Ascending aorta (tissue), 2 donors: Measurements from ENCODE around the gene GABRB1. TPM values are rescaled to one million over a fixed set of nuclear protein-coding genes. Genes with fewer than 3 reads are reported as not detected.
A peak's percentile ranks its signal among the peaks of the same experiment; 100 is the strongest.

Experiments
- DNase-seq, 2 donors: peaks; one replicate each; pipeline ENCODE4 v3.0.0-alpha.2; 2019; ENCODE audit warnings: low spot score in 2 of 2
- H3K27ac ChIP-seq, 2 donors: fragments of 200-600 bp; sonication (generic); one replicate each; pipeline ENCODE4 v1.5.1; 2016 to 2017; ENCODE audit warnings: mild to moderate bottlenecking in 1 of 2
- H3K27me3 ChIP-seq: fragments of 200-600 bp; sonication (generic); one replicate; pipeline ENCODE4 v1.5.1; 2017
- H3K36me3 ChIP-seq, 2 donors: fragments of 200-600 bp; sonication (generic); one replicate each; pipeline ENCODE4 v1.5.1; 2016
- H3K4me1 ChIP-seq, 2 donors: fragments of 200-600 bp; sonication (generic); one replicate each; pipeline ENCODE4 v1.5.1; 2016 to 2017; ENCODE audit warnings: mild to moderate bottlenecking in 1 of 2
- H3K4me3 ChIP-seq, 2 donors: fragments of 200-600 bp; sonication (generic); one replicate each; pipeline ENCODE4 v1.5.1; 2016 to 2017; ENCODE audit warnings: mild to moderate bottlenecking in 1 of 2
- H3K9me3 ChIP-seq, 2 donors: fragments of 200-600 bp; sonication (generic); one replicate each; pipeline ENCODE4 v1.5.1; 2016
- intact Hi-C: fragments of 100-400 bp; cut with DNase I; formaldehyde crosslinking; loops from one replicate; pipeline ENCODE4 v1.15.1; 2023
- total RNA-seq: library from RNA; depleted of rRNA; stranded (reverse); fragments of >200 nt; gene quantifications from one replicate; pipeline ENCODE4 v1.1.0, GENCODE V29; 2016
- TF ChIP-seq, protein P1 (sequence below), 3 experiments: fragments of 200-600 bp in 2 of 3; fragments of 450-650 bp in 1 of 3; sonication (generic) in 2 of 3; IDR thresholded peaks; one replicate each; pipeline ENCODE4 v1.5.1; 2016 to 2019; ENCODE audit warnings: antibody characterized with exemption in 3 of 3, mild to moderate bottlenecking in 1 of 3, moderate library complexity in 1 of 3

Gene GABRB1
- total RNA-seq, 1 donor from 2014 or later = 0.53 TPM

- H3K4me1 ChIP-seq = no peaks in the 10 kb centered on the region
- H3K4me3 ChIP-seq = no peak overlapping the region
- intact Hi-C loops = no loop called here
- H3K27ac ChIP-seq = no peak overlapping the region
- no peaks in the 10 kb centered on the region for H3K9me3 ChIP-seq
- H3K27me3 ChIP-seq = no peaks in the 10 kb centered on the region
- TF ChIP-seq, protein P1, sequence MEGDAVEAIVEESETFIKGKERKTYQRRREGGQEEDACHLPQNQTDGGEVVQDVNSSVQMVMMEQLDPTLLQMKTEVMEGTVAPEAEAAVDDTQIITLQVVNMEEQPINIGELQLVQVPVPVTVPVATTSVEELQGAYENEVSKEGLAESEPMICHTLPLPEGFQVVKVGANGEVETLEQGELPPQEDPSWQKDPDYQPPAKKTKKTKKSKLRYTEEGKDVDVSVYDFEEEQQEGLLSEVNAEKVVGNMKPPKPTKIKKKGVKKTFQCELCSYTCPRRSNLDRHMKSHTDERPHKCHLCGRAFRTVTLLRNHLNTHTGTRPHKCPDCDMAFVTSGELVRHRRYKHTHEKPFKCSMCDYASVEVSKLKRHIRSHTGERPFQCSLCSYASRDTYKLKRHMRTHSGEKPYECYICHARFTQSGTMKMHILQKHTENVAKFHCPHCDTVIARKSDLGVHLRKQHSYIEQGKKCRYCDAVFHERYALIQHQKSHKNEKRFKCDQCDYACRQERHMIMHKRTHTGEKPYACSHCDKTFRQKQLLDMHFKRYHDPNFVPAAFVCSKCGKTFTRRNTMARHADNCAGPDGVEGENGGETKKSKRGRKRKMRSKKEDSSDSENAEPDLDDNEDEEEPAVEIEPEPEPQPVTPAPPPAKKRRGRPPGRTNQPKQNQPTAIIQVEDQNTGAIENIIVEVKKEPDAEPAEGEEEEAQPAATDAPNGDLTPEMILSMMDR (IDR thresholded peaks at IDR 0.05) = no peak
- no peak for DNase-seq
- H3K36me3 ChIP-seq = no peaks in the 10 kb centered on the region
Measured at GRCh38 chr4:47425628-47426027, 394.3 kb downstream of the GABRB1 start.

- Histone ChIP-seq H3K4me3 (no peak overlapping the region), H3K27ac (no peak overlapping the region), H3K27me3 (no peaks in the 10 kb centered on the region), H3K4me1 (no peaks in the 10 kb centered on the region), H3K36me3 (no peaks in the 10 kb centered on the region), H3K9me3 (no peaks in the 10 kb centered on the region)
- DNase-seq = no peak
- intact Hi-C loops = no loop called here
- TF ChIP-seq, protein P1 (IDR thresholded peaks at IDR 0.05) = no peak
Measured at GRCh38 chr4:47427935-47428334, 396.6 kb downstream of the GABRB1 start.

DNA sequence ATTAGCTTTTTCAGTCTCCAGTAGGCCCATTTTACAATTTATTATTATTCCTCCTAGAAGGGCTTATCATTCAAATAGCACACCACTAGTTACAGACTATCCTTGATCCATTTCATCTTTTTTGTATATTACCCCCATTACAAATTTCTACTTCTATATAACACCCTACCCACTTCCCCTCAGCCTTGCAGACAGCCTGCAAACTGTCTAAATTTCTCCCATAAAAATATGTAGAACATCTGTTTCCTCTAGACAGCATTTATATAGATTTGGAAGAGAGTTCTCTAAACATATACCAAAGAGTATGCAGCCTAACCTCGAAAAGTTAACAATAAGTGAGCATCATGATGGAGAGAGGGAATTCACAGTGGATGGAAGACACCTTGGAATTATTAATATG lies 401.4 kb downstream of the GABRB1 start:
- Histone ChIP-seq H3K4me1 (no peaks in the 10 kb centered on the region), H3K4me3 (no peak overlapping the region), H3K27ac (no peak overlapping the region), H3K36me3 (no peaks in the 10 kb centered on the region), H3K27me3 (no peaks in the 10 kb centered on the region), H3K9me3 (no peaks in the 10 kb centered on the region)
- TF ChIP-seq, protein P1 (IDR thresholded peaks at IDR 0.05) = no peak
- intact Hi-C loops = no loop called here
- no peak for DNase-seq

DNA sequence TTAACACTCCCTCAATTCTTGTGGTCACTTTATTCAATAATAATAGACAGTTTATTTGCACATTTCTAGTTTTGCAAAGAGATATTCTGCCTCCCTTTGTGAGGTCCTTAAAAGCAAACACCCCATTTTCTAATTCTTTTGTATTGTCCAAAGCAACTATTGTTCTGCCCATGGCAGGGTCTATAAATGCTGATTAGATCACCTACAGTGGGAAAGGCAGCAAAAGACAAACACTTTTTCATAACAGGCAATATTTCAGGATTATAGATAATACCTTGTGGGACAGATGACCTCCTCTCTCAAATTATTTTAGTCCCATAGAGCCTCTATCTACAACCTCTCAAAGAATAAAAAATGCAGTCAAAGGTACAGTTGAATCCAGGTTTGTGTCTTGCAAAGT lies 403.6 kb downstream of the GABRB1 start:
- H3K4me1 ChIP-seq = no peaks in the 10 kb centered on the region
- TF ChIP-seq, protein P1 (IDR thresholded peaks at IDR 0.05) = no peak
- DNase-seq = no peak
- no peaks in the 10 kb centered on the region for H3K36me3 ChIP-seq
- no peaks in the 10 kb centered on the region for H3K27me3 ChIP-seq
- no peaks in the 10 kb centered on the region for H3K9me3 ChIP-seq
- H3K27ac ChIP-seq = no peak overlapping the region
- intact Hi-C loops = no loop called here
- H3K4me3 ChIP-seq = no peak overlapping the region

DNA sequence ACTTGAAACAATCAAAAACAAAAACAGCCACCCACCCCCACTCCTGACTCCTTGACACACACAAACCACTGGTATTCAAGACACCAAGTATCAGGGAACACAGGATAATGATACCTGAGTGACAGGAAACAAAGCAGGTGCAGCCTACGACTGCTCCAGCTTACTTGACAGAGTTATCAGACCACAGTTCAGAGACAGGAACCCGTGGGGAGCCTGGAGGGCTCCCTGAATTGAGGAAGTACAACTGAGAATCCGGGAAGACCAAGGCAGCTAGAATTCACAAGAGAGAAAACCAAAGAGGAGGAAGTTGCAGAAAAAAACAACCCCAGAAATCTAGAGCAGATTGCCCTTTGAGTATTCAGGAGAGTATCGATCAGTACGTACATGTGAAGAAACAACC lies 411.6 kb downstream of the GABRB1 start:
- Histone ChIP-seq H3K4me3 (no peak overlapping the region), H3K36me3 (no peaks in the 10 kb centered on the region), H3K27me3 (no peaks in the 10 kb centered on the region), H3K4me1 (no peaks in the 10 kb centered on the region), H3K9me3 (no peaks in the 10 kb centered on the region), H3K27ac (no peak overlapping the region)
- intact Hi-C loops = no loop called here
- TF ChIP-seq, protein P1 (IDR thresholded peaks at IDR 0.05) = no peak
- peak in 1 of 2 donors; percentile 10 for DNase-seq

GRCh38 chr4:47444031-47444430 lies 412.7 kb downstream of the GABRB1 start:
- no peak overlapping the region for H3K4me3 ChIP-seq
- H3K9me3 ChIP-seq = no peaks in the 10 kb centered on the region
- H3K4me1 ChIP-seq = no peaks in the 10 kb centered on the region
- no peaks in the 10 kb centered on the region for H3K36me3 ChIP-seq
- intact Hi-C loops = no loop called here
- no peak for DNase-seq
- no peaks in the 10 kb centered on the region for H3K27me3 ChIP-seq
- H3K27ac ChIP-seq = no peak overlapping the region
- TF ChIP-seq, protein P1 (IDR thresholded peaks at IDR 0.05) = no peak
